Measurements from ENCODE around the gene HOXB13.

DNA sequence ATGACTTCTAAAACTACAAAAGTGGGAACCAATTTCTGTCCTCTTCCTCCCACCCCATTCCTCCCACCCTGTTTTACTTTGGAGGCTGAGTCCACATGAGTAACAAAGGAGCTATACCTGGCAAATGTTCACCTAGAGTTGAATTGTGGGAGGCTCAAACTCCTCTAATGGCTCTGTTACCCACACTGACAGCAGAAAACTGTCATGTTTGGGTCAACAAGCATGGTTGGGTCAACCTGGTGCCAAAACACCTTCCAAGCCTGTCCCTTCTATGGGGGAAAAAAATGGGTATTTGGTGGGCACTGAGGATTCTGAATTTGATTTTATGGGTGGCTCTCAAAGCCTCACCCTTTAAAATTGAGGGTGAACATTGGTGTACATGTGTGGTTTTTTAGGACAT is 12.0 kb upstream of the HOXB13 start:
- TF ChIP-seq, protein P1, sequence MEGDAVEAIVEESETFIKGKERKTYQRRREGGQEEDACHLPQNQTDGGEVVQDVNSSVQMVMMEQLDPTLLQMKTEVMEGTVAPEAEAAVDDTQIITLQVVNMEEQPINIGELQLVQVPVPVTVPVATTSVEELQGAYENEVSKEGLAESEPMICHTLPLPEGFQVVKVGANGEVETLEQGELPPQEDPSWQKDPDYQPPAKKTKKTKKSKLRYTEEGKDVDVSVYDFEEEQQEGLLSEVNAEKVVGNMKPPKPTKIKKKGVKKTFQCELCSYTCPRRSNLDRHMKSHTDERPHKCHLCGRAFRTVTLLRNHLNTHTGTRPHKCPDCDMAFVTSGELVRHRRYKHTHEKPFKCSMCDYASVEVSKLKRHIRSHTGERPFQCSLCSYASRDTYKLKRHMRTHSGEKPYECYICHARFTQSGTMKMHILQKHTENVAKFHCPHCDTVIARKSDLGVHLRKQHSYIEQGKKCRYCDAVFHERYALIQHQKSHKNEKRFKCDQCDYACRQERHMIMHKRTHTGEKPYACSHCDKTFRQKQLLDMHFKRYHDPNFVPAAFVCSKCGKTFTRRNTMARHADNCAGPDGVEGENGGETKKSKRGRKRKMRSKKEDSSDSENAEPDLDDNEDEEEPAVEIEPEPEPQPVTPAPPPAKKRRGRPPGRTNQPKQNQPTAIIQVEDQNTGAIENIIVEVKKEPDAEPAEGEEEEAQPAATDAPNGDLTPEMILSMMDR (IDR thresholded peaks at IDR 0.05; ENCODE audit: poor library complexity, severe bottlenecking): no peak
- no peak for TF ChIP-seq EP300 (conservative IDR thresholded peaks at IDR 0.05; ENCODE audit: poor library complexity, severe bottlenecking)
- no peak for TF ChIP-seq MXI1 (conservative IDR thresholded peaks at IDR 0.05; ENCODE audit: poor library complexity, severe bottlenecking)
- TF ChIP-seq TAF1 (IDR thresholded peaks at IDR 0.05; ENCODE audit: low read depth): no peak
- TF ChIP-seq SMC3 (conservative IDR thresholded peaks at IDR 0.05; ENCODE audit: poor library complexity): no peak
- no peak for TF ChIP-seq RAD21 (conservative IDR thresholded peaks at IDR 0.05)
- TF ChIP-seq POLR2AphosphoS5 (IDR thresholded peaks at IDR 0.05): no peak

Measured in neural cell (in vitro differentiated cells).